Fibroblast of skin of scalp (primary cell): ENCODE results near the gene GCN1.
A peak's percentile ranks its signal among the peaks of the same experiment; 100 is the strongest.
"Not testable (repeated sequence)": the region's sequence is repeated elsewhere in the genome, so short reads cannot be mapped to it uniquely, and the experiment has no call there.

Experiments
- DNase-seq: peaks from one replicate; pipeline ENCODE4 v3.0.0-alpha.2; 2013

GCN1 gene

GRCh38 chr12:120212301-120212700, 17.8 kb upstream of the GCN1 start:
- DNase-seq, result no peak

DNA sequence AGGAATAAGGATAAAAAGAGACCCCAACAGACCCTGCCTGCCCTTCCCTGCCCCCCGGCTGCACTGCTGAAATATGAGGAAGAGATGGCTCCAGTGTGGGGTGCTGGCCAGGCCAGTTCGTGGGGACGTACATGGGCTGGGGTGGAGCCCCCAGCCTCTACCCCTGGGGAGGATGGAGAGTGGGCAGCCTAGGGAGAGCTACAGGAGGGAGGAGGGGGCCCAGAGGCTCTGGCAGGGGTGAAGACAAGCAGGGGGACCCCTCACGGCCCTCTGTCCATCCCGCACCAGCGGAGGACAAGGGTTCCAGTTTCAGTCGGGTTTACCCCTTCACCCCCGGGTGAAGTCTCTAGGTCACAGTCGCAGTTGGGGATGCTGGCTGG, 17.4 kb upstream of the GCN1 start:
- DNase-seq, result no peak

DNA sequence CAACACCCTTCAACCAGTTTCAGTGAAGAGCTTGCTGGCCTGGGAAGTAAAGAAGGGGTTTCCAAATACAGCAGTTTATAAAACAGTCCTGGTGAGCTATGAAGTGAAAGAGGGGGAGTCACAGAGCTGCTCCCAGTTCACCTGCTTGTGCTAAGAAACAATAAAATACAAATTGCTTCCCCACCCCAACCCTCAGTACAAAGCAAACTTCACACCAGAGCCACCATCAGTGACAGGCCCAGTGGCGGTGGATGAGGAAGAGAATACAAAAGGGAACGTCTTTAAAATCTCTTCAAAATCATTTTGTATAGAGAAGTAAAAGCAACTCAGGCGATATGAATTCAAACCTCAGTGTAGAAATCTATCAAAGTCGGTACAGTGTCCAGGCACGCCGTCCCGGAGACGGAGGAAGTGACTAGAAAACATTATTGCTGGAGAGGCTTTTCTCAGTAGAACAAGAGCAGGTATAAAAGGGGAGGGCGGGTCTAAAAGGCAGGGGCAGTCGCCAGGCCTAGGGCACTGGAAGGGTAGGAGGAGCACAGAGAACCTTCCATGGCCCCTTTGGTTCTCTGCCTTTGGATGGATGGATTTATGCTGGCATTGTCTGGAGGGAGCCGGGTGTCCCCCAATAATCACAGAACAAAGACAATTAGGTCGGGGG, 16.9 kb upstream of the GCN1 start:
- DNase-seq, result no peak

- no peak for DNase-seq
These were observed 15.3 kb upstream of the GCN1 start for GRCh38 chr12:120209851-120210250.

- no peak for DNase-seq
These were observed 12.7 kb upstream of the GCN1 start for GRCh38 chr12:120207227-120207626.

- not testable (repeated sequence) for DNase-seq
These were observed 12.3 kb upstream of the GCN1 start for GRCh38 chr12:120206781-120207180.

DNA sequence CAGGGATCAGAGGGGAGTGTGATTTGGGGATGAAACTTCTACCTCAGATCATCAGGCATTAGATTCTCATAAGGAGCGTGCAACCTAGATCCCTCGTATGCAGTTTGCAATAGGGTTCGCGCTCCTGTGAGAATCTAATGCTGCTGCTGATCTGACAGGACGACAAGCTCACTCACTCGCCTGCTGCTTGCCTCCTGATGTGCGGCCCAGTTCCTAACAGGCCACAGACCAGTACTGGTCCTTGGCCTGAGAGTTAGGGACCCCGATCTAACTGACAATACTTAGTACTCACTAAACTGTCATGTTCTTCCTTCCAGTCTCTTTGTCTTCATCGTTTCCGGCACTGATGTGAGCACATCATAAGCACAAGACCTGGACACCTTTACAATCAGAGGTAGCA, 11.7 kb upstream of the GCN1 start:
- DNase-seq, result no peak

GRCh38 chr12:120204171-120204570, 9.7 kb upstream of the GCN1 start:
- no peak for DNase-seq

- no peak for DNase-seq
These were observed 5.9 kb upstream of the GCN1 start for GRCh38 chr12:120200364-120200800.

- DNase-seq, result peak; percentile 33
These were observed 5.2 kb upstream of the GCN1 start for GRCh38 chr12:120199595-120200306.

DNA sequence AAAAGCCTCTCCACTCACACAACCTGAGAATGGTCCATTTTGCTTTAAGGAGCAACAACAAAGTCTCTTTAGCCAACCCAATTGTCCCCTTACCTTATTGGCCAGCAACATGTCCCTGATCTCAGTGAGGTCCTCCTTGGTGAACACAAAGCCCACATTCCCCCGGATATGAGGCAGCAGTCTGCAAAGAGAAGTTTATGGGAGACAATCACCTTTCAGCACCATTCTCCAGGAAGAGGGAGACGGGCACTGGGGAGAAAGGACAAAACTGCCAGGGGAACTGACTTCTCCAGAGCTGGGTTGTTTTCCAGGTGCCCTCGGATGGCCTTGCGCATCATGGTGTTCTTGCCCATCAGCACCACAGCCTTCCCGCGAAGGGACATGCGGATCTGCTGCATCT, 4.5 kb upstream of the GCN1 start:
- no peak for DNase-seq

GRCh38 chr12:120197542-120197887, 3.0 kb upstream of the GCN1 start:
- no peak for DNase-seq

- not testable (repeated sequence) for DNase-seq
These were observed 2.5 kb upstream of the GCN1 start for GRCh38 chr12:120196817-120197541.

GRCh38 chr12:120196363-120196762, 1.8 kb upstream of the GCN1 start:
- no peak for DNase-seq

- DNase-seq, result no peak
These were observed 335 bp downstream of the GCN1 start for GRCh38 chr12:120194226-120194533.

DNA sequence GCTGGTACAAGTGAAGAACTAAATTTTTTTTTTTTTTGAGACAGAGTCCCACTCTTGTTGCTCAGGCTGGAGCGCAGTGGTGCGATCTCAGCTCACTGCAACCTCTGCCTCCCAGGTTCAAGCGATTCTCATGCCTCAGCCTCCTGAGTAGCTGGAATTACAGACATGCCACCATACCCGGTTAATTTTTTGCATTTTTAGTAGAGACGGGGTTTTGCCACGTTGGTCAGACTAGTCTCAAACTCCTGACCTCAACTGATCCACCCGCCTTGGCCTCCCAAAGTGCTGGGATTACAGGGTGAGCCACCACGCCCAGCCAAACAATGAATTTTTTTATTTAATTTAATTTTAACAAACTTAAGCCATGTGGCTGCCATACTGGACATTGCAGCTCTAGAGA, 1.2 kb downstream of the GCN1 start:
- DNase-seq, result not testable (repeated sequence)

- DNase-seq, result no peak
These were observed 3.5 kb downstream of the GCN1 start for GRCh38 chr12:120190985-120191480.

GRCh38 chr12:120190386-120190785, 4.1 kb downstream of the GCN1 start:
- DNase-seq, result no peak

DNA sequence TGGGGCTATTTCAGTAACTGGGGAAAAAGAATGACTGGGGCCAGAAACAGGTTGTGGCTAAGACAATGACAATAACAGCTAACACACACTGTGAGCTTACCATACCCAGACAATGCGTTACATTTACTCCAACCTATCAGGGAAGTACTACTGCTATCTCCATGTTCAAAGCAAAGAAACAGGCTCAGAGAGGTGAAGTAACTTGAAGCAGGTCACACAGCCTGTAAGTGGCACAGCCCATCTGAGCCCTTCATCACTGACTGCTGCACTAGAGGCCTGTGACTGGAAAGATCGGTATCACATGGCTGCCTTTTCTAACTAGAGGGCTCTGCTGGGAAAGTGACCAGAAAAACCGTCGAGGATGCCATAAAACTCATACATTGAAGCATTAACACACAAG, 7.9 kb downstream of the GCN1 start:
- no peak for DNase-seq

- DNase-seq, result peak; percentile 43
These were observed 11.3 kb downstream of the GCN1 start for GRCh38 chr12:120183211-120183631.

DNA sequence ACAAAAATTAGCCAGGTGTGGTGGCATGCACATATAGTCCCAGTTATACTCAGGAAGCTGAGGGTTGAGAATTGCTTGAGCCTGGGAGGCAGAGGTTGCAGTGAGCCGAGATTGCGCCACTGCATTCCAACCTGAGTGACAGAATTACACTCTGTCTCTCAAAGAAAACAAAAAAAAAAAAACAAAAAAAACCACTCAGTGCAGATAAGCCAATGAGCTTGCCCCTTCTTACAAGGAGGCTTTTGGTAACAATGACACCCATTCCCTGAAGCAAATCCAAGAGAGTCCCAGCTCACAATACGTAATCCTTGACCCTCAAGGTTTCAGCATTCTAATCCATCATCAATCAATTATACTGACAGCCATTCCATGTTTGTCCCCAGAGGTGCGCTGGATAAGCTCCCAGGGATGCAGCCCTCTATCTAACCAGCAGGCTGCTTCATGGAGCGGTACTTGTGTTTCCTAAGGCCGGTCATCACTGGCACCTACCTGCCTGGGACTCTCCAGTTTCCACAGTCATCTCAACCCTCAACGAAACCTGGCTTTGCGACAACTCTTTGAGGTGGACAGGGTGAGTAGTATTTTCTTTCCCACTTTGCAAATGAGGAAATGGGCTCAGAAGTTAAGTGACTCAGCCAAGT, 12.4 kb downstream of the GCN1 start:
- DNase-seq, result no peak

DNA sequence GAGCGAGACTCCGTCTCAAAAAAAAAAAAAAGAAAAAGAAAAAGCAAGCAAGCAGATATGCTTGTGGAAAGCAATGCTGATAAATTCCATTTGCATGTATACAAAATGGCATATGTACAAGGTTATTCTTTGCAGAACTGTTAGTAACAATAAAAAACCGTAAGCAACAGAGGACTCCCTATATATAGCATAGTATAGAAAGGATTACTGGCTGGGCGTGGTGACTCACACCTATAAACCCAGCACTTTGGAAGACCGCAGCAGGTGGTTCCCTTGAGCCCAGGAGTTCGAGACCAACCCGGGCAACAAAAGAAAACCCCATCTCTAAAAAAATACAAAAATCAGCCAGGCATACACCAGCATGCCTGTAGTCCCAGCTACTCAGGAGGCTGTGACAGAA, 13.5 kb downstream of the GCN1 start:
- DNase-seq, result no peak

DNA sequence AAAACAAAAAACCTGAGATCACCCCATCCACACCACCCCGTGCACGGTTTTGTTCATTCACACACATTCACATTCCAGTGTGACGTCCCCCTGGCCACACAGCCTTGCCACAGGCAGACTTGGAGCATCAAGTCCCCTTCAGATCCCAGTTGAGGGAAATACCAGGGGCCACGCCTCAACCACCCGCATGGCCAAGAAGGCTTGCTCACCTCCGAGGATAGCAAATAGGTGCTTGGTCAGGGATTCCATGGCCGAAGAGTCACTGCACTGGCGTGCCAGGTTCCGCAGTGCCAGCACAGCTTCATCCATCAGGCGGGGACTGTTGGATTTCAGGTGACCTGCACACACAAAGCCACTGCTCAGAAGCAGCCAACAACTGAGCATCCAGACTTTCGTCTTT, 19.0 kb downstream of the GCN1 start:
- DNase-seq, result no peak
